Sigmoid colon (tissue), 4 donors: Measurements from ENCODE around the gene FGF9.

Source experiments
- CTCF ChIP-seq, 4 experiments: fragments of 450-650 bp in 3 of 4; fragments of 200-600 bp in 1 of 4; IDR thresholded peaks; one replicate each; pipeline ENCODE4 v1.5.1; 2016 to 2019; ENCODE audit warnings: antibody characterized with exemption in 4 of 4, mild to moderate bottlenecking in 3 of 4, moderate library complexity in 2 of 4
- EP300 ChIP-seq, 4 donors: sonication (generic); formaldehyde crosslinking; IDR thresholded peaks; one replicate each; pipeline ENCODE4 v1.6.1; 2017; ENCODE audit warnings: antibody characterized with exemption in 4 of 4
- POLR2A ChIP-seq, 2 donors: fragments of 450-650 bp; IDR thresholded peaks; one replicate each; pipeline ENCODE4 v1.6.1; 2016; ENCODE audit warnings: antibody characterized with exemption in 2 of 2, mild to moderate bottlenecking in 2 of 2, moderate library complexity in 2 of 2
- POLR2AphosphoS5 ChIP-seq, 4 donors: sonication (generic); formaldehyde crosslinking; IDR thresholded peaks; one replicate each; pipeline ENCODE4 v1.6.1; 2017; ENCODE audit warnings: antibody characterized with exemption in 4 of 4

GRCh38 chr13:21752501-21752900 lies 81.6 kb downstream of the FGF9 start:
- TF ChIP-seq EP300 (IDR thresholded peaks at IDR 0.05) (no peak), POLR2A (IDR thresholded peaks at IDR 0.05) (no peak), CTCF (IDR thresholded peaks at IDR 0.05) (no peak), POLR2AphosphoS5 (IDR thresholded peaks at IDR 0.05) (no peak)
